ENCODE data around the gene KCTD19. TPM values are rescaled to one million over a fixed set of nuclear protein-coding genes. Genes with fewer than 3 reads are reported as not detected.

The KCTD19 gene
- total and polyA plus RNA-seq, 4 donors, result 0.07 to 5.1 (median 0.32) TPM

DNA sequence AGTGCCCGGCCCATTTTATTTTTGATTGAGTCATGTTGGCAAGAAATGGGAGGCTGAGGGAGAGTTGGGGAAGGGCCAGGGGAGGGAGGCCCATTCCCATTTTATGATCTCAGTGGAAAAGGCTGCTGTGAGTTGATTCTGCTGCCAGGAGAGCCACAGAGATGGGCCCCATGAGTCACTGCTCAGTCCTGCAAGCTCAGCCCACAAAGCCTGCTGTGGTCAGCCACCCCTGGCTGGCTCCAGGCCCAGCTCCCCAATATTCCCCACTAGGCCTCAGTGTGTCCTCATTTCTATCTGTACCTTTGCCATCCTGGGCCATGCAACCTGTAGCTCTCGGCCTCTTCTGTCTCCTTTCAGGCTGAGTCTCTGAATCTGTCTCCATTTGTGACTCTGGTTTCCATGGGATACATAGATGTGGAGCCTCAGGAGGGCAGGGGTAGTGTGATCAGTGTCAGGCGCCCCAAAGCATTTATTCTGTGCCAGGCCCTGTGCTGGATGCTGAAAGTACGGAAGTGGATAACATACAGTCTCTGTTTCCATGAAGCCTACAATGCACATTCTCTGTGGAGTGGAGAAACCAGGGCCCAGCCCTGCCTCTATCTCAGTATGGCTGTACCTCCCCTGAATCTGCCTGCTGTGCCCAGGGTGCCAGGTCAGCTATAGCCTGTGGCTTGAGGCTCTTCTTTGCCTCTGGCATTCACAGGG is 49.1 kb downstream of the KCTD19 start:
- Histone ChIP-seq H3K36me3 (ENCODE audit: control insufficient read depth in 4 of 4, insufficient read depth in 4 of 4, low read length in 4 of 4) (peaks cover 0 to 6% (median 1%) of the 10 kb centered on the region in 4 donors), H3K27ac (ENCODE audit: low read depth in 1 of 2, low read length in 1 of 2) (peak overlapping the region in 1 of 2 donors; percentile 57), H3K4me3 (no peak overlapping the region), H3K27me3 (ENCODE audit: control insufficient read depth in 3 of 3, insufficient read depth in 3 of 3, low read length in 2 of 3) (no peaks in the 10 kb centered on the region), H3K9me3 (ENCODE audit: control insufficient read depth in 4 of 4, insufficient read depth in 3 of 4, low read length in 3 of 4) (no peaks in the 10 kb centered on the region), H3K4me1 (ENCODE audit: control insufficient read depth in 5 of 5, insufficient read depth in 5 of 5, low read length in 5 of 5) (peaks cover 0 to 22% (median 5%) of the 10 kb centered on the region in 5 donors), H3K9ac (ENCODE audit: insufficient read depth in 1 of 2, low read length in 2 of 2) (no peak overlapping the region)
- TF ChIP-seq, protein P1, sequence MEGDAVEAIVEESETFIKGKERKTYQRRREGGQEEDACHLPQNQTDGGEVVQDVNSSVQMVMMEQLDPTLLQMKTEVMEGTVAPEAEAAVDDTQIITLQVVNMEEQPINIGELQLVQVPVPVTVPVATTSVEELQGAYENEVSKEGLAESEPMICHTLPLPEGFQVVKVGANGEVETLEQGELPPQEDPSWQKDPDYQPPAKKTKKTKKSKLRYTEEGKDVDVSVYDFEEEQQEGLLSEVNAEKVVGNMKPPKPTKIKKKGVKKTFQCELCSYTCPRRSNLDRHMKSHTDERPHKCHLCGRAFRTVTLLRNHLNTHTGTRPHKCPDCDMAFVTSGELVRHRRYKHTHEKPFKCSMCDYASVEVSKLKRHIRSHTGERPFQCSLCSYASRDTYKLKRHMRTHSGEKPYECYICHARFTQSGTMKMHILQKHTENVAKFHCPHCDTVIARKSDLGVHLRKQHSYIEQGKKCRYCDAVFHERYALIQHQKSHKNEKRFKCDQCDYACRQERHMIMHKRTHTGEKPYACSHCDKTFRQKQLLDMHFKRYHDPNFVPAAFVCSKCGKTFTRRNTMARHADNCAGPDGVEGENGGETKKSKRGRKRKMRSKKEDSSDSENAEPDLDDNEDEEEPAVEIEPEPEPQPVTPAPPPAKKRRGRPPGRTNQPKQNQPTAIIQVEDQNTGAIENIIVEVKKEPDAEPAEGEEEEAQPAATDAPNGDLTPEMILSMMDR (IDR thresholded peaks at IDR 0.05; ENCODE audit: control extremely low read depth, extremely low read depth), result no peak
- 86 to 88% methylated on average over 4 of the region's 4 CpGs for WGBS, 2 donors
- peak in 1 of 3 donors; percentile 17 for DNase-seq
- ATAC-seq (ENCODE audit: insufficient read depth, low FRiP score), result peak; percentile 30

DNA sequence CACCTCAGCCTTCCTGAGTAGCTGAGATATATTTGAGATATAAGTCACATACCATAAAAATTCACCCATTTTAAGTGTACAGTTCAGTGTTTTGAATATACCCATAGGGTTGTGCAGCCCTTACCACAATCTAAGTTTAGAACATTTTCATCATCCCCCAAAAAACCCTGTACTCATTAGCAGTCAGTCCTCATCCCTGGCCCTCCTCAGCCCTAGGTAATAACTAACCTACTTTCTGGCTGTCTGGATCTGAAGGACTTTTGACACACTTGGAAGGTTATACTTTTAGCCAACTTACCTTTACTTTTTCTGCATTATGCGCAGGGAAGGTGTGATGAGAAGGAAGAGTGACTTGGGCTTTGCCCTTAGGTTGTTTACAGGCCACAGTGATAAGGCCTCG is 51.2 kb downstream of the KCTD19 start:
- no peak for ATAC-seq (ENCODE audit: insufficient read depth, low FRiP score)
- WGBS, 2 donors, result 90 to 96% methylated on average over 2 of the region's 2 CpGs
- H3K27ac ChIP-seq (ENCODE audit: low read depth in 1 of 2, low read length in 1 of 2), result no peak overlapping the region
- H3K4me3 ChIP-seq, result no peak overlapping the region
- H3K9ac ChIP-seq (ENCODE audit: insufficient read depth in 1 of 2, low read length in 2 of 2), result no peak overlapping the region
- no peaks in the 10 kb centered on the region for H3K9me3 ChIP-seq (ENCODE audit: control insufficient read depth in 4 of 4, insufficient read depth in 3 of 4, low read length in 3 of 4)
- TF ChIP-seq, protein P1 (IDR thresholded peaks at IDR 0.05; ENCODE audit: control extremely low read depth, extremely low read depth), result no peak
- peaks cover 0 to 22% (median 4%) of the 10 kb centered on the region in 5 donors for H3K4me1 ChIP-seq (ENCODE audit: control insufficient read depth in 5 of 5, insufficient read depth in 5 of 5, low read length in 5 of 5)
- H3K36me3 ChIP-seq (ENCODE audit: control insufficient read depth in 4 of 4, insufficient read depth in 4 of 4, low read length in 4 of 4), result peaks cover 0 to 6% (median 1%) of the 10 kb centered on the region in 4 donors
- no peaks in the 10 kb centered on the region for H3K27me3 ChIP-seq (ENCODE audit: control insufficient read depth in 3 of 3, insufficient read depth in 3 of 3, low read length in 2 of 3)
- no peak for DNase-seq

DNA sequence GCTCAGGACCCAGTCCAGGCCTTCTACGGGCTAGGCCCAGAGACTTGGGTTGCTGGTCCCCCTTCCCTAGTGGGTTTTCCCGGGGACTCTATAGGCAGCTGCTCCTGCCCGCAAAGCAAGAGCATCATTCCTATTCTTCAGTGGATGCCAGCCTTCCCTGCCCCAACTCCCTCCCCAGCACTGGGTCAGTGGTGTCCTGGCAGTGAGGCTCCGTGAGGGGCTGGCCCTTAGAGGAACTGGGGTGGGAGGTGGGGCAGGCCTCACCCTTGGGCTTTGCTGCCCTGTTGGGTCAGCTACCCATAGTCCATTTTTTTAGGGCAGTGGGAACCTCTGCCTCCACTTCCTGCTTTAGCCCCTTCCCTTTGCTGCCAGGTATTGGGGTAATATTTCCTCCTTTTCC is 55.1 kb downstream of the KCTD19 start:
- ATAC-seq (ENCODE audit: insufficient read depth, low FRiP score) (no peak), DNase-seq (no peak)
- no peak overlapping the region for H3K27ac ChIP-seq (ENCODE audit: low read depth in 1 of 2, low read length in 1 of 2)
- H3K27me3 ChIP-seq (ENCODE audit: control insufficient read depth in 3 of 3, insufficient read depth in 3 of 3, low read length in 2 of 3), result no peaks in the 10 kb centered on the region
- peaks cover 0 to 5% (median 2%) of the 10 kb centered on the region in 4 donors for H3K36me3 ChIP-seq (ENCODE audit: control insufficient read depth in 4 of 4, insufficient read depth in 4 of 4, low read length in 4 of 4)
- H3K4me1 ChIP-seq (ENCODE audit: control insufficient read depth in 5 of 5, insufficient read depth in 5 of 5, low read length in 5 of 5), result peaks cover 0 to 4% (median 0%) of the 10 kb centered on the region in 5 donors
- WGBS, 2 donors, result 95 to 97% methylated on average over 4 of the region's 4 CpGs
- H3K4me3 ChIP-seq, result no peak overlapping the region
- TF ChIP-seq, protein P1 (IDR thresholded peaks at IDR 0.05; ENCODE audit: control extremely low read depth, extremely low read depth), result no peak
- H3K9ac ChIP-seq (ENCODE audit: insufficient read depth in 1 of 2, low read length in 2 of 2), result no peak overlapping the region
- no peaks in the 10 kb centered on the region for H3K9me3 ChIP-seq (ENCODE audit: control insufficient read depth in 4 of 4, insufficient read depth in 3 of 4, low read length in 3 of 4)
